Ecto neural progenitor cell (in vitro differentiated cells): ENCODE measurements around the gene CPM.
"Not testable (repeated sequence)": the region's sequence is repeated elsewhere in the genome, so short reads cannot be mapped to it uniquely, and the experiment has no call there.

ENCODE experiments used
- DNase-seq: peaks from one replicate; pipeline ENCODE4 v3.0.0-alpha.2; 2018; ENCODE audit warnings: low spot score

The CPM gene

DNA sequence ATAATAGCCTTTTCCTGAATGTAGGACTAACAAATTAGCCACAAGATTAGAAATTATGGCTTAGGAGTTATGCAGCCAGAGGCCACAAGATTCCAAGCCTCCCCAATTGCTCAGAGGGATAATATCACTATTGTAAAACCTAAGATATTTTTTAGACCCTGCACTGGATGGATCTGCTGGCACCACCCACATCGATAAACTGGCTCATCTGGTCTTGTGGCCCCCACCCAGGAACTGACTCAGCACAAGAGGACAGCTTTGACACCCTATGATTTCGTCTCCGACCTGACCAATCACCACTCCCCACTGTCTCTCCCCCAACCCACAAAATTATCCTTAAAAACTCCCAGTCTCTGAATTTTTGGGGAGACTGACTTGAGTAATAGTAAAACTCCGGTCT is 54.7 kb downstream of the CPM start:
- no peak for DNase-seq

DNA sequence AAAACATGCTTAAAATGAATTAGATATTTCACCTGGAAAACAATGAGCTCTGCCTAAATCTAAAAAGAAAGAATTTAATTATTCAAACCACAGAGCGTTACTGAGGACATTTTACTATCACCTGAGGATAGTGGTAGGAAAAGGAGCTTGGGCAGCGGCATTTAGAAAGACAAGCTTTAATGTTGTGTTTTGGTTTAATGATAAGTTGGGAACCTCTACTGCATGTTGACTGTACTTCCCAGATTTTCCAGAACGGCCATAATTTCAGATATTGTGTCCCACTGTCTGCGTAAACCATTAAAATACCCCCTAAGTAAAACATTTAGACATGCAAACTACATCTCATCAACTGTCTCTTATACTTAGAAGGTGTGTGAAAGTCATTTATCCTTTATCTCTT is 55.4 kb downstream of the CPM start:
- DNase-seq = no peak

DNA sequence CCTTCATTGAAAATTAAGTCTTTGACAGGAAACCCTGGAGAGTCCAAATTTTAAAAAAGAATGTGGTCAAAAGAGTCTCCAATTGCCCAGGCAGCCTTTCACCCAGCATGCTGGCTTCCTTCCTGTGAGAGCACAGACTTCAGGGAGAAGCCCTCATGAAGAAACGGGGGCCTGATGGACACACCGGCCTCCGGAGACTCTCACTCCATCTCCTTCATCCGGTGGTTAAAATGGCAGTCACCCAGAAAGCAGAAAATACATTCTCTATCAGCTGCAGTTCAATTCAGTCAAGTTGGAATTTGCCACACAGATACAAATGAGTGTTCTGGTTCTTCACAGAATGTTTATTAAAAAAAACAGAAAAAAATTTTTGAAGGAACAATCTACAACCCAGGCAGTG is 56.5 kb downstream of the CPM start:
- DNase-seq = no peak

DNA sequence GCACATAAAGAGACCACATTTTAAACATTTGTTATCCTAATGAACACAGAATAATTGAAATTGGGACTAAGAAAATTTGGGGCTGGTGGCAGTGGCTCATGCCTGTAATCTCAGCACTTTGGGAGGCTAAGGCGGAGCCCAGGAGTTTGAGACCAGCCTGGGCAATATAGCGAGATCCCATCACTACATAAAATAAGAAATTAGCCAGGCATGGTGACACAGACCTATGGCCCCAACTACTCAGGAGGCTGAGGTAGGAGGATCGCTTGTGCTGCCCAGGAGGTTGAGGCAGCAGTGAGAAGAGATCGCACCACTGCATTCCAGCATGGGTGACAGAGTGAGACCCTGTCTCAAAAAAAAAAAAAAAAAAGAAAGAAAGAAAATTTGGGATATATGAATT is 59.7 kb downstream of the CPM start:
- no peak for DNase-seq

DNA sequence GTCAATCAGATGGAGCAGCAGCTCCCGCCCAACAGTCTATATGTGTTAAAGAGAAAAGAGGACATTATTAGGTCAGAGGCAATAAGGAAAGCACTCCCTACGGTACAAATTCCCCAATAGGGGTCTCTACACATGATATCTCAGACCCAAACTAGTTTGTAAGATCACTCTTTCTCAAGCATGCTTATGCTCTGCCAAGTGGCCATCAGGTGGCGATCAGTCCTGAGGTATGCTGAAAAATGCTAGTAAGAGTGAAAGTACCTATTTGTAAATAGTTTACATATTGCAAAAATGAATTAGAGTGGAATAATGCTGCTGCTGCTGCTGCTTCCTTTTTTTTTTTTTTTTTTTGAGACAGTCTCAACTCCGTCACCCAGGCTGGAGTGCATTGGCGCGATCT is 61.0 kb downstream of the CPM start:
- no peak for DNase-seq

DNA sequence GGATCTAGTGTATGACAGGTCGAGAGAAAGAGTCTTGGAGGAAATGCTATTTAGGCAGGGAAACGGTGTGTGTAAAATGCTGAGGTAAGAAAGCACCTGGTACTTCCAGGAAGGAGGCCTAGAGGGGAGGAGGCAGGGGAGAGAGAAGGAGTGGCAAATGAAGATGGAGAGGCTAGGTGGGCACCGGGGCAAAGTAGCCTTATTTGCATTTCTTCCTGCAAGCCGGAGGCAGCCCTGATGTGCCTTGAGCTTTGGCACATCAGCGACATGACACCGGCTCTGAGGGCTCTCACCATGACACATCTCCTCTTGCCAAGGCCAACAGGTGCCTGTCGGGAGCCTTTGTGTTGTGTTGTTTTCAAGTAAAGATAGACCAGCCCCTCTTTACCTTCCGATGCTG is 61.6 kb downstream of the CPM start:
- no peak for DNase-seq

DNA sequence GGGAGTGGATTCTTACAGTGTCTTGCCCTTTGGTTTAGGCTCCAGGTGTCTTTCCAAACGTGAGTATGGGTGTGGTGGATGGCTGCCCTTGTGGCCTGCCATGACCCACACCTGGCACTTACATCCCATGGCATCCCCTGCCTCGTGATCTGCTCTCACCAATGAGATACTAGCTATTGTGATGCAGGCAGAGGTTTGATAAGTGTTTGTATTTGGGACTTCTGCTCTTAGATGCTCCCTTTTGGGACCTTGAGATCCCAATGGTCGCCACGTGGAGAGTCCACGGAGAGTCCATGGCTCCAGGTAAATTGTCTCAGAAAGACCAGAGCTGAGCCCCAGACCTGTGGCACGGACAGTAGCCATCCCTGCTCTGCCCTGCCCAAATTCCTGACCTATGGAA is 62.5 kb downstream of the CPM start:
- DNase-seq = no peak

DNA sequence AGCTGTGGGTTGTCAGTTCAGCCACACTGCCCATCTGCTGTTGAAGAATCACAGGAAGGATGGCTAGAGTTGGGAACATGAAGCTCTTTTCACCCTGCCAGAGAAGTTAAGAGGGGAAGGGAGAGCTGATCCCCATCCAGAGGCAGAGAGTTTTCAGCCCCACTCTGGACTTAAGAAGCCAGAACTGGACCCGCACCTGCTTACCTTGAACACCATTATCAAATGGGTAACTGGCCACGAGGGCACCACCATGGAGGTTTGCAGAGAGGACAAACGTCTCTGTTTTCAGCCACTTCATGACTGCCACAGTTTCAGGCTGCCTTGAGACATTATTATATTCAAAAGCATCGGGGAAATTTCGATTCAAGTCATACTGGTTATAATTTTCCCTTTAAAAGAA is 63.0 kb downstream of the CPM start:
- no peak for DNase-seq

DNA sequence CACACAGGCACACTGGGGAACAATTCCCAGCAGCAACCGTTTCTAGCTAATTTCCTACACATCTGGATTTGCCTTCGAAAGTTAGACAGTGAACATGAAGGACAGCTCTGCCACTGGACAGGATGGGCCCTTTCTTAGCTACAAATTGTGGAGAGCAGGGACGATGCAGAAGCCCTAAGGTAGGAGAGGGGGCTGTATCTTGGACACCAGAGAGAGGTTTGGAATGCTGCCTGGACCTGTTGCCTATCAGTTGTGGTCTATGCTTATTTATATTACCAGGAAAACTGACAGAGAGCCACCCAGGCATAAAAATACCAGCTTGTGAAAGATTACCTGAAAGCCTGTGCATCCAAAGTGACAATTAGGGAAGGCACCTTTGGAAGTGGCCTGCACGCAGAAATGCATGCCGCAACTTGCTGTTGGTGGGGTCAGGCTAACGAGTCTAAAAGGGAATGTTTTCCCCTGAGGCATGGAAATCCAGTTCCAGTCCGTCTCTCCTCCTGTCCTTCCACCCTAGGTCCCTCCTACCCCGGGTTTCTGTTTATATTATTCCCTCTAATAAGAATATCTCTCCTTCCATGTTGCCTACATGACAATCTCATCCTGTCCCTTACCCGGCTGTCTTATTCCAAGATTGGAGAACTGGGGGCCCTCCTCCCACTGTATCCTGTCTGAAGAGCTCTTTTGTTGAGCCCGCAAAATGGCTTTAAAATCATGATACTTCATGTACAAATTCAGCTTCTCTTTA is 64.8 kb downstream of the CPM start:
- DNase-seq = no peak

DNA sequence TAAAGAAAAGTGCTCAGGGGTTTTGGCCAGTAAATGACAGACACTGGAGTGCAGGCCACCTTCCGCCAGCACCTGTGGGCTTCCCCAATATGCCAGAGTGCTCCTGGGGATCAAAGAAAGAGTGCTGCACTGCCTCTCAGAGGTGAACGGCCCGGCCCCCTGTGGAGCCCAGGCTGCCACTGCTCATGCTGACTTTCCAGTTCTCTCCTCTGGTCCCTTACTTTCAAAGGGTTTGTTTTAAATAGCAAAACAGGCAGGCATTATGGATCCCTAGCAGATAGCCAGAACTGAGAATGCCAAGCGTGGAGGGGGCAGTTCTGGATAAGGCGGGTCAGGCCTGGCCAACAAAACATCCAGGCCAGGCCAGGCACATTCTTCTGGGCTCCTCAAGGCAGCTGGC is 65.4 kb downstream of the CPM start:
- DNase-seq = no peak

DNA sequence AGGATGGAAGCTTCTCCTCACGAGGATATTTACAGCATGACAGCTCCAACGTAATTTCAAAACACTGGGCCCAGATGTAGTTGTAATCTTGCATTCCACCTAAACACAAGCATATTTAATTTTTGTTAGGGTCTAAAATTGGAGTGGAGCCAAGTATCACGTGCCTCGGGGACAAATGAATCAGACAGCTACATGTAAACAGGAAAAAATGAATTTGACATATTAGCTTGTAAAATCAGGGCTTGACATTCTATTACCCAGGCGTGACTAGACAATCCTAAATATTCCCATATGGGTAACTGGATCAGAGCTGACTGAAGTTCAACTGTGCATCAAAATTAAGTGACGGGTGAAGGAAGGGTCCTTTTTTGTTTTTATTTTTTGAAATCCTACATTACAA is 66.0 kb downstream of the CPM start:
- DNase-seq = no peak

DNA sequence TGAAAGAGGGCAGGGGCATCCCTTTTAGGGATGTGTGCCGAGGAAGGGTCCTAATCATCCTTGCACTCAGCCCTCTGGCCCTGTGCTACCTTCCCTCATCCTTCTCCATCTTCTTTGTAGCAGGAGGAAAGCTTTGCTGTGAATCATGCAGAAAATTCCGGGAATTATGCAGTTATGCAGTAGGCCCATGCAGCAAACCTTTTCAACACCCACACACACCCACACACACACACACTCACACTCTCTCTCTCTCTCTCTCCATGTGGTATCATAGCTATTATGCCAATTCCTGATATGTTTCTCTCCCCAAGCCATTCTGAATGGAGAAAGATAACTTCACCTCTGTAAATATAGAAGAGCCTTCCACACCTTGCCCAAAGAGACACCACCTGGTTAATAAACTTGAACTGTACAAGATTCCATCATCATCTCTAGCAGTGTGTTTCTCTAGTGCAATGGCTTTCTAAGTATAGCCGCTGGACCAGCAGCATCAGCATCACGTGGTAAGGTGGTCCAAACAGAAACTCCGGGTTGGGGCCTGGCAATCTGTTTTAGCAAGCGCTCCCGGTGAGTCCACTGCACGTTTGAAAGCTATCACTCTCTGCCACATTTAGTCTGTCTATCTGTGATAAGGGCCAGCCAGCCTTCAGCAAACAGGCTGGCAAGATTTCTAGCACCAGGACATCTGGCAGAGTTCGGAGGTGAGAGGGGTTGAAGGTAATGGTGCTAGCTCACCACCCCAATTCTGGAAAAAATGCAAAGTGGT is 67.4 kb downstream of the CPM start:
- no peak for DNase-seq

DNA sequence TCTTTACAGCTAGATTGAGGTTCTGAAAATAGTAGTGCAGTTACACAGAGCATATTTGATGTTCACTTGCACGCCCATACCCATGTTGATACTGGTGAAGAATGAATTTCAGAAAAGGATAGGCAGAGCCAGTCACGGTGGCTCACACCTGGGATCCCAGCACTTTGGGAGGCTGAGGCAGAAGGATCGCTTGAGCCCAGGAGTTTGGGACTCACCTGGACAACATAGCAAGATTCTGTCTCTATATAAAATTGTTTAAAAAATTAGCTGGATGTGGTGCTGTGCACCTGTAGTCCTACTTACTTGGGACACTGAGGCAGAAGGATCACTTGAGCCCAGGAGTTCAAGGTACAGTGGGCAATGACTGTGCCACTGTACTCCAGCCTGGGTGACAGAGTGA is 68.4 kb downstream of the CPM start:
- no peak for DNase-seq

DNA sequence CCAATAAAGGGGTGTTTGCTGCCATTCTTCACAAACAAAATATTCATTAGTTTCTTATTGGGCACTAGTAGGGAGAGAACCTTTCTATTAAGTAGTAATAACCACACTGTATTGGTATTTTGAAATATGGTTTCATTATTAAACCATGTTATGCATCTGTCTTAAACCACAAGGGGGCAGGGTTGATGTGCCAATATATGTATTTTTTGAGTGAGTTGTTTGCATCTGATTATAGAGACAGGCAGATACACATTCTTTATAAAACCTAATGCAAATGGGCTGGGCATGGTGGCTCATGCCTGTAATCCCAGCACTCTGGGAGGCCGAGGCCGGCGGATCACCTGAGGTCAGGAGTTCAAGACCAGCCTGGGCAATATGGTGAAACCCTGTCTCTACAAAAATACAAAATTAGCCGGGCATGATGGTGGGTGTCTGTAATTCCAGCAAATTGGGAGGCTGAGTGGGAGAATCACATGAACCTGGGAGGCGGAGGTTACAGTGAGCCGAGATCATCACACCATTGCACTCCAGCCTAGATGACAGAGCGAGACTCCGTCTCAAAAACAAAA is 69.0 kb downstream of the CPM start:
- not testable (repeated sequence) for DNase-seq

DNA sequence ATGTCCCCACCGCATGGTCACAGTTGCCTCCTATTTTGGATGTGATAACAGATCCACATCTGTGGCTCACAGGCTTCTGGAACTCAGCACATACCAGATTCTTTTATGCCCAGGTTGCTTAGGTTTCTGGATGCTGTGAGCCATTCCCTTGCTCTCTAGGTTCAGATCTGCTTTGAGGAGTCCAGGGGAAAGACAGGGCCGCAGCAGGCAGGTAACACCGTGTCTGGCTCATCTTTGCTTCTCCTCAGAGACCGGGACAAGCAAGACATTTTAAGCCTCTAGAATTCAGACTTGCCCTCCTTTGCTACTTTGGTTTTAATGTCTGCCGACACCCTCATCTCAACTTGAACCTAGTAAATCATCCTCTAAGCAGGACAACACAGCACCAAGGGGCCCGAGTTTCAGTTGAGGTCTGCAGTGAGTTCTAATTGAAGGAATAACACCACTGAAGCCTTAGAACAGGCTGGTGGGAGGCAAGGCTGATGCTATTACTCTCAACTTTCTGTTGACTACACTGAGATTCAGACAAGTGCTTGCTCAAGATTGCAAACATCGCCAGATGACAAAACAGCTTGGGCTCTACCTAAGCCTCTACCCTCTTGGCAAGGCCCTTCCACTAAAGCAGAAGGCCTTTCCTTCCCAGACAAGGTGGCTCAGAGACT is 69.7 kb downstream of the CPM start:
- no peak for DNase-seq

DNA sequence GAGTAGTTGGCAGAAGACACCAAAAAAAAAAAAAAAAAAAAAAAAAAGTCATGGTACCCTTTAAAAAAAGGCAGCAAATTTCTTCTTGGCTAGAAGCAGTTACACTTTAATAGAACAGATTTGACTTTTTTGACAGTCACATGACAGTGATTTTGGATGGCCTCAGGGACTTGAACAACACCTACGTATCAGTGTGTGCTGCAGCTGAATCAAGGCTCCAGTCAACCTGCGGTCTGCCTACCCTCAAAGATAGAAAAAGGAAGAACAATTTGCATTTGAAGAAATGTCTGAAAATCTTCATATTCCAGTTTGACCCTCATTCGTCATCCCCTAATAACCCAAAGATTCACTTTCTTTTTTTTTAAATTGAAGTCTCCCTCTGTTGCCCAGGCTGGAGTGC is 71.1 kb downstream of the CPM start:
- DNase-seq = no peak

DNA sequence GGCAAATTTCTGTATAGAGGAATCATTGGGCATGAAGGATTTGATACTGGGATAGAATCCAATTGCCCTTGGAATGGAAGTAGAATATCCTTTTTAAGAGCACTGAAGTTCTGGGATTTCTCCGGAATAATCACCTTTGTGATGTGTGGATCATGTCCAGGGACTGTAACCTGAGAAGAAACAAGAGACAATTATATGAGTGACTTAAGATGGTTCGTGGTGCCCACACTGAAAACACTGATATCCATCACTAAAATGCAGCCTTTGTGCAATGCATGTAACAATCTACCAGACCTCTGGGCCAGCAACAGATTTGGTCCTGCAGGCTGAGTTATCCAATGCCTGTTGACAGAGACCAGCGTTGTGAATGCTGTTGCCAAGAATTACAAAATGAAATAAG is 76.5 kb downstream of the CPM start:
- DNase-seq = no peak

DNA sequence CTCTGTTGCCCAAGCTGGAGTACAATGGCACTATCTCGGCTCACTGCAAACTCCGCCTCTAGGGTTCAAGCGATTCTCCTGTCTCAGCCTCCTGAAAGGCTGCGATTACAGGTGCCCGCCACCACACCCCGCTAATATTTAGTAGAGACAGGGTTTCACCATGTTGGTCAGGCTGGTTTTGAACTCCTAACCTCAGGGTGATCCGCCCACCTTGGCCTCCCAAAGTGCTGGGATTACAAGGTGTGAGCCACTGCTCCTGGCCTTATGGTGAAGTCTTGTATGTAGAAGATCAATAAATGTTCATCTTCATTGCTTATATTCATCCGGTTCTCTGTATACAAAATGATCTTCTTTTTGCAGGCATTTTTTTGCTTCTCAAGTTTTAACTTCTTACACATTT is 77.2 kb downstream of the CPM start:
- no peak for DNase-seq

DNA sequence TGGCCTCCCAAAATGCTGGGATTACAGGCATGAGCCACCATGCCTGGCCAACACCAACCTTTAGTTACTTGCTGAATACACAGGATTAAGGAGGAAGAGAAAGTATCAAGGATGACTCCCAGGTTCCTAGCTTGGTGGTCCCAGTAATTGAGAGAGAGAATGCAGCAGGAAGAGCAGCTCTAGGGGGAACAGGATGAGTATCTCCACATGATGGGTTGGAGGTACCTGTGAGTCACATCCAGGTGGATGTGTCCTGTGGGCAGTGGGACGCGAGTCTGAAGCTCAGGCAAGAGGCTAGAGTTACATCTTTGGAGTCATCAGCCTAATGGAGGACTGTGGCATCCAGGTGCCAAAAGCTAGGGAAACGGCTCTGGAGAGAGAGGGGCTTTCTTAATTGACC is 77.9 kb downstream of the CPM start:
- DNase-seq = no peak

DNA sequence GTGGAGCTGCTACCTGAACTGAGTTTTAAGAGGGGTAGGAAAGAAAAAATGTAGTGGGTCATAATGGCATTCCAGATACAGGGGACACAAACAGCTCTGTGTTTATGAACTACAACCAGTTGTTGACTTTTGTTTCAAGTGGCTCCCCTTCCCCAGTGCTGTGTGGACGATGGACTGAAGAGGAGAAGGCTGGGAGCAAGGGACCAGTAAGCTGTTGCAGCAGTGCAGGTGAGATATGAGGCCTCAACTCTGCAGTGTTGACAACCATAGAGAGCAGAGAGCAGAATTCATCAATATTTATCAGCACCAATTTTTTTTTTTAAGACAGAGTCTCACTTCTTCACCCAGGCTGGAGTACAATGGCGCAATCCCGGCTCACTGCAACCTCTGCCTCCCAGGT is 78.4 kb downstream of the CPM start:
- DNase-seq = no peak

DNA sequence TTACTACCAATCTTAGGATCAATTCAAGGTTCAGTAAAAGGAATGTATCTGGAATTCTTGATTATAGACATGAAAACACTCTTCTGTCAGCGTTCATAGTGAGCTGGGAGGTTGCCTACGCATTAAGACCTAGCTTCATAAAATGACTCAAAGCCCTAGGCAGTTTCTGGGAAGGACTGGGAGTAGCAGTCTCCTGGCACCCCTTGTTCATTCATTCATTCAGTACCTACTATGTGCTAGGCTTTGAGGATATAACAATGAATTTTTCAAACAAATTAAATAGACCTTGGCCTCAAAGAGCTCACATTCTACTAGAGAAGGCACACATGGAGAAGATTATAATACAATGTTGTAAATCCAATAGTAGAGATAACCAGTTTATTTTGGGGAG is 78.9 kb downstream of the CPM start:
- no peak for DNase-seq

DNA sequence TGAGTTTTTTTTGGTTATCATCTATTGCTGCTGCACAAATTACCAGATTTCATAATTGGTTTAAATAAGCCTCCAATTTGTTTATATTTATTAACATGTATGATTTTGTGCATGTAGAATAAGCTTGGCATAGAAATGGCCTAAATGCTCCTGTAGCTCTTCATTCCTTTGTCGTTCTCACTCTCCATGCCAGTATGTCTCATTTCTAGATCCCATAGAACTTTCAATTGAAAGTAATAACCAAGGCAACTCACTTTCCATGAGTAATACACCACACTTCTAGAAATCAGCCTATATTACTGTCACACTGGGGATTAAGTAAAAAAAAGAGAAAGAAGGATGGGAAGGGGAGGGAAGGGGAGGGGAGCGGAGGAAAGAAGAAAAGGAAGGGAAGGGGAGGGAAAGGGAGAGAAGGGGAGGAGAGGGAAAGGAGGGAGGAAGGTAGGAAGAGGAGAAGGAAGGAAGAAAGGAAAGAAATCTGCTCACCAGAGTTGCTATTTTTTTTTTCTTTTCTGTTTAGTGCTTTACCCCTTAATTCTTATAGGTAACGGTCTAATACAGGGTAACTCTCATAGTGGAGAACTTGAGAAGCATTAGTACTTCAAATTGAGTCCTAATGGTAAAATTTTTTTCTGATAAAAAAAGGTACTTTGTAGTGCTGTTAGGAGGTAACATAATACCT is 79.4 kb downstream of the CPM start:
- no peak for DNase-seq
